D721Med (cell line): ENCODE measurements around the gene GALNT18.

Experiments
- DNase-seq: peaks from one replicate; pipeline ENCODE4 v3.0.0; 2011; ENCODE audit warnings: low spot score; ENCODE audit not compliant: insufficient read length
- FAIRE-seq: peaks from 2 replicates; lab custom pipeline; 2011; peaks lifted over from hg19 to GRCh38; lab: Jason Lieb, UNC
- CTCF ChIP-seq: IDR thresholded peaks from 2 replicates; pipeline ENCODE4 v1.5.1; 2012; ENCODE audit warnings: mild to moderate bottlenecking, control low read depth; ENCODE audit not compliant: insufficient read depth; ENCODE audit errors: missing control alignments

GALNT18 gene

GRCh38 chr11:11615086-11615485, 6.7 kb downstream of the GALNT18 start:
- FAIRE-seq = no peak
- no peak for TF ChIP-seq CTCF
- DNase-seq = no peak

GRCh38 chr11:11612439-11612838, 9.4 kb downstream of the GALNT18 start:
- no peak for TF ChIP-seq CTCF
- no peak for FAIRE-seq

GRCh38 chr11:11611381-11611780, 10.4 kb downstream of the GALNT18 start:
- no peak for DNase-seq
- no peak for TF ChIP-seq CTCF
- FAIRE-seq = no peak

More at GRCh38 chr11:11612439-11612838, 9.4 kb downstream of the GALNT18 start:
- no peak for DNase-seq

- DNase-seq (no peak), FAIRE-seq (no peak)
- no peak for TF ChIP-seq CTCF
Observed at GRCh38 chr11:11608783-11609232, 13.0 kb downstream of the GALNT18 start.

- TF ChIP-seq CTCF = no peak
- FAIRE-seq (no peak), DNase-seq (no peak)
Observed at GRCh38 chr11:11607772-11608171, 14.0 kb downstream of the GALNT18 start.

- DNase-seq (no peak), FAIRE-seq (no peak)
- no peak for TF ChIP-seq CTCF
Observed at GRCh38 chr11:11605821-11606450, 15.9 kb downstream of the GALNT18 start.

- DNase-seq (no peak), FAIRE-seq (no peak)
- no peak for TF ChIP-seq CTCF
Observed at GRCh38 chr11:11605181-11605580, 16.6 kb downstream of the GALNT18 start.
